Right lobe of liver (tissue), 6 donors: ENCODE results near the gene TUBGCP5. TPM values are rescaled to one million over a fixed set of nuclear protein-coding genes. Genes with fewer than 3 reads are reported as not detected.

ENCODE experiments used
- ATAC-seq, 4 donors: fragments of 200-7000 bp; cut with Tn5 transposase; one replicate each; pipeline ENCODE4 v1.9.1; 2020; ENCODE audit warnings: mild to moderate bottlenecking in 4 of 4, moderate library complexity in 4 of 4
- DNase-seq, 3 donors: peaks; one replicate each; pipeline ENCODE4 v3.0.0-alpha.2; 2020
- H3K27ac ChIP-seq, 3 donors: fragments of 200-600 bp; one replicate each; pipeline ENCODE4 v1.8.0; 2022
- H3K27me3 ChIP-seq, 2 donors: fragments of 200-600 bp; one replicate each; pipeline ENCODE4 v1.8.0; 2022
- H3K36me3 ChIP-seq, 4 donors: fragments of 200-600 bp; sonication (generic) in 1 of 4; one replicate each; pipeline versions ENCODE4 v1.5.1 to v1.8.0; 2017 to 2022; ENCODE audit warnings: control low read depth in 1 of 4
- H3K4me1 ChIP-seq, 4 donors: fragments of 200-600 bp; sonication (generic) in 1 of 4; one replicate each; pipeline versions ENCODE4 v1.5.1 to v1.8.0; 2017 to 2022; ENCODE audit warnings: control low read depth in 1 of 4
- H3K4me3 ChIP-seq, 3 donors: fragments of 200-600 bp; one replicate each; pipeline ENCODE4 v1.8.0; 2022
- H3K9me3 ChIP-seq, 4 donors: fragments of 200-600 bp; sonication (generic) in 1 of 4; one replicate each; pipeline versions ENCODE4 v1.5.1 to v1.8.0; 2017 to 2022; ENCODE audit warnings: control low read depth in 1 of 4
- CTCF ChIP-seq, 4 donors: fragments of 200-600 bp in 3 of 4; fragments of 450-650 bp in 1 of 4; IDR thresholded peaks; one replicate each; pipeline versions ENCODE4 v1.5.1 to v1.8.0; 2016 to 2022; ENCODE audit warnings: antibody characterized with exemption in 4 of 4, mild to moderate bottlenecking in 2 of 4
- POLR2A ChIP-seq: fragments of 450-650 bp; IDR thresholded peaks from one replicate; pipeline ENCODE4 v1.6.1; 2017; ENCODE audit warnings: antibody characterized with exemption, mild to moderate bottlenecking
- WGBS: methylation state at CpG from one replicate; pipeline ENCODE4 v1.1.6; 2018; ENCODE audit warnings: low coverage, low lambda C conversion rate; ENCODE audit not compliant: insufficient coverage; ENCODE audit errors: missing lambda C conversion rate; 5-methylcytosine and 5-hydroxymethylcytosine counted together
- intact Hi-C, 2 donors: fragments of 100-400 bp; cut with DNase I; formaldehyde crosslinking; loops; one replicate each; pipeline versions ENCODE4 v1.11.2 to v1.14.1; 2022
- total RNA-seq, 6 experiments: library from RNA; depleted of rRNA in 2 of 6; stranded (reverse); fragments of >200 nt in 2 of 6; fragmentation: NEBNext Ultra II Directional in 3 of 6; extraction: Animal tissue kit (Norgen Biotek cat#: 25700) in 3 of 6; gene quantifications; one replicate each; pipeline versions ENCODE4 v1.1.0 to v1.2.4, GENCODE V29; 2016 to 2023
- donor health status: DM: no; HTN: yes; CAD: no.
- donor health status: DM: no; HTN: no; CAD: no.
- donor health status: DM: no; HTN: no; CAD: no.
- donor health status: DM: no; HTN: yes; CAD: no.
- donor health status: DM: no; HTN: yes; CAD: no.

The TUBGCP5 gene
- total RNA-seq, 6 experiments from 2014 or later: 7.1 to 15.6 (median 11.0) TPM

- TF ChIP-seq CTCF (IDR thresholded peaks at IDR 0.05) (no peak), POLR2A (no peak)
- H3K4me3 ChIP-seq: no peak overlapping the region
- intact Hi-C loops: no loop called here
- H3K27ac ChIP-seq: no peak overlapping the region
- 78% methylated on average over 11 of the region's 14 CpGs for WGBS
- no peaks in the 10 kb centered on the region for H3K9me3 ChIP-seq
- no peaks in the 10 kb centered on the region for H3K27me3 ChIP-seq
- H3K4me1 ChIP-seq: peaks cover 0 to 17% (median 0%) of the 10 kb centered on the region in 4 donors
- ATAC-seq (peak in 3 of 4 donors; percentile 25 to 36 (median 35)), DNase-seq (no peak)
- no peaks in the 10 kb centered on the region for H3K36me3 ChIP-seq
These were observed 82.5 kb downstream of the TUBGCP5 start for GRCh38 chr15:22956978-22957260.

GRCh38 chr15:22956257-22956977 lies 83.0 kb downstream of the TUBGCP5 start:
- Histone ChIP-seq H3K9me3 (no peaks in the 10 kb centered on the region), H3K4me1 (peaks cover 0 to 15% (median 0%) of the 10 kb centered on the region in 4 donors), H3K27me3 (no peaks in the 10 kb centered on the region), H3K27ac (no peak overlapping the region), H3K4me3 (no peak overlapping the region), H3K36me3 (no peaks in the 10 kb centered on the region)
- peak; percentile 5 to 27 (median 12) for ATAC-seq
- WGBS: 48% methylated on average over 6 of the region's 16 CpGs
- peak in 2 of 3 donors; percentile 12 to 57 for DNase-seq
- intact Hi-C loops: no loop called here
- TF ChIP-seq POLR2A (no peak), CTCF (IDR thresholded peaks at IDR 0.05) (no peak)

- Histone ChIP-seq H3K9me3 (no peaks in the 10 kb centered on the region), H3K4me1 (peaks cover 0 to 15% (median 0%) of the 10 kb centered on the region in 4 donors), H3K27ac (no peak overlapping the region), H3K36me3 (no peaks in the 10 kb centered on the region), H3K4me3 (no peak overlapping the region), H3K27me3 (no peaks in the 10 kb centered on the region)
- DNase-seq (peak in 2 of 3 donors; percentile 37 to 38), ATAC-seq (peak; percentile 8 to 38 (median 20))
- TF ChIP-seq CTCF (IDR thresholded peaks at IDR 0.05) (no peak), POLR2A (no peak)
- intact Hi-C loops: no loop called here
- 67% methylated on average over 2 of the region's 6 CpGs for WGBS
These were observed 83.7 kb downstream of the TUBGCP5 start for GRCh38 chr15:22955544-22956119.

- Histone ChIP-seq H3K4me3 (no peak overlapping the region), H3K4me1 (peaks cover 0 to 15% (median 0%) of the 10 kb centered on the region in 4 donors), H3K27ac (no peak overlapping the region), H3K9me3 (no peaks in the 10 kb centered on the region), H3K36me3 (no peaks in the 10 kb centered on the region), H3K27me3 (no peaks in the 10 kb centered on the region)
- TF ChIP-seq CTCF (IDR thresholded peaks at IDR 0.05): no peak
- no peak for TF ChIP-seq POLR2A
- DNase-seq (peak in 1 of 3 donors; percentile 28), ATAC-seq (peak in 3 of 4 donors; percentile 7 to 46 (median 36))
- 70% methylated on average over 6 of the region's 14 CpGs for whole genome bisulfite sequencing
- intact Hi-C loops: no loop called here
These were observed 84.4 kb downstream of the TUBGCP5 start for GRCh38 chr15:22954798-22955543.
